ENCODE measurements around the gene MAPT.

The MAPT gene

DNA sequence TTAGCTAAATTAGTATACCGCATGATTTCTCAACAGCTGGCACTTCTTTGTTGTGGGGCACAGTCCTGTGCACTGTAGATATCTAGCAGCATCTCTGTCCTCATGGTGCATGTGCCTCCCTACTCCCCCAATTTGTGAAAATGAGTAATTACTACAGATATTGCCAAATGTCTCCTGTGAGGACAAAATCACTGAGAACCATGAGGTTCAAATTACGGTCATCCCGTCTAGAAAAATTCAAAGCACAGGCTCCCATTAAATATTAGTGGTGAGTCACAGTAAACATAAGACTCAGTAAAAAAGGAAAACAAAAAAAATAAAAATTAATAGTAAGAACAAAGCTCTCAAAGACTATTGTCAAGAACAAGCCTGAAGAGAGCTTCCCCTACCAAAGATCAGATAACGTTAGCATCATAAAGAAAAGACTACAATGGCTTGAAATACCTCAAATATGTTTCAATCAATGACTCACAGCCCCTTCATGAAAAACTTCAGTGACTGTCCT lies 162.5 kb downstream of the MAPT start:
- peaks cover 4% of the 10 kb centered on the region; the same call in 1 of the 2 replicates for H3K36me3 ChIP-seq (replicated peaks; ENCODE audit: insufficient read depth, low read length)
- 0 out of 2 replicates have a peak, but pooled peaks cover 4% of the 10 kb centered on the region for H3F3A ChIP-seq (ENCODE audit: insufficient read depth, low read length)
- no peaks in the 10 kb centered on the region for H3K4me1 ChIP-seq (ENCODE audit: low read length)
- H2AFZ ChIP-seq (ENCODE audit: low read length): no peak overlapping the region
- H3K9me2 ChIP-seq (replicated peaks; ENCODE audit: insufficient read depth, low read length): no peaks in the 10 kb centered on the region
- H3K27ac ChIP-seq (ENCODE audit: low read length): no peak overlapping the region
- no peaks in the 10 kb centered on the region for H4K20me1 ChIP-seq (ENCODE audit: insufficient read depth, low read length)
- H3K9me3 ChIP-seq (replicated peaks; ENCODE audit: insufficient read depth, low read length): no peaks in the 10 kb centered on the region
- H3K4me3 ChIP-seq (ENCODE audit: low read length): no peak overlapping the region
- peaks cover 20% of the 10 kb centered on the region for H3K79me2 ChIP-seq (ENCODE audit: low read length)
- H3K9ac ChIP-seq (ENCODE audit: low read length): no peak overlapping the region
- TF ChIP-seq EZH2phosphoT487 (IDR thresholded peaks at IDR 0.05; ENCODE audit: low read length) (no peak), EZH2 (optimal IDR thresholded peaks at IDR 0.05; ENCODE audit: low read depth, low read length) (no peak)
- TF ChIP-seq, protein P1, sequence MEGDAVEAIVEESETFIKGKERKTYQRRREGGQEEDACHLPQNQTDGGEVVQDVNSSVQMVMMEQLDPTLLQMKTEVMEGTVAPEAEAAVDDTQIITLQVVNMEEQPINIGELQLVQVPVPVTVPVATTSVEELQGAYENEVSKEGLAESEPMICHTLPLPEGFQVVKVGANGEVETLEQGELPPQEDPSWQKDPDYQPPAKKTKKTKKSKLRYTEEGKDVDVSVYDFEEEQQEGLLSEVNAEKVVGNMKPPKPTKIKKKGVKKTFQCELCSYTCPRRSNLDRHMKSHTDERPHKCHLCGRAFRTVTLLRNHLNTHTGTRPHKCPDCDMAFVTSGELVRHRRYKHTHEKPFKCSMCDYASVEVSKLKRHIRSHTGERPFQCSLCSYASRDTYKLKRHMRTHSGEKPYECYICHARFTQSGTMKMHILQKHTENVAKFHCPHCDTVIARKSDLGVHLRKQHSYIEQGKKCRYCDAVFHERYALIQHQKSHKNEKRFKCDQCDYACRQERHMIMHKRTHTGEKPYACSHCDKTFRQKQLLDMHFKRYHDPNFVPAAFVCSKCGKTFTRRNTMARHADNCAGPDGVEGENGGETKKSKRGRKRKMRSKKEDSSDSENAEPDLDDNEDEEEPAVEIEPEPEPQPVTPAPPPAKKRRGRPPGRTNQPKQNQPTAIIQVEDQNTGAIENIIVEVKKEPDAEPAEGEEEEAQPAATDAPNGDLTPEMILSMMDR (IDR thresholded peaks at IDR 0.05; ENCODE audit: low read length): no peak
- DNase-seq: no peak
- H3K4me2 ChIP-seq (ENCODE audit: low read depth, low read length): no peak overlapping the region
- no peaks in the 10 kb centered on the region for H3K27me3 ChIP-seq (replicated peaks; ENCODE audit: insufficient read depth, low read length)

DNA sequence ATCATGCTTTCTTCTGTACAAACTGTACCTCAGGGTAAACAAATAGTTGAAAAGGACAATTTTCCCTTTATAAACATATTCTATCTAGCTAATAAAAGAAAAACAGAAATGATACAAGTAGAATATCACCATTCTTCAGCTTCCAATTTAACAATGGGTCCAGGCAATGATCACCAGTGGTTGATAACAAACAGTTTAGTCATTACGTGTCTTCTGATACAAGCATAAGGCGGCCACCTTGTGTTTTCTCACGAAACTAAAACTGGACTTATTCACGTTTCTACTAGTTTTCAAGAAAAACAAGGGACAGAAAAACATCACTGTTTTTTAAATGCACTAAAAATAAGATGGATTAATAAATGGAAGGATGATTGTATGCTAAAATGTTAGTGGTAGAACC lies 163.0 kb downstream of the MAPT start:
- H3K9ac ChIP-seq (ENCODE audit: low read length): no peak overlapping the region
- H3K36me3 ChIP-seq (replicated peaks; ENCODE audit: insufficient read depth, low read length): peaks cover 4% of the 10 kb centered on the region; the same call in 1 of the 2 replicates
- no peaks in the 10 kb centered on the region for H3K4me1 ChIP-seq (ENCODE audit: low read length)
- DNase-seq: no peak
- peaks cover 20% of the 10 kb centered on the region for H3K79me2 ChIP-seq (ENCODE audit: low read length)
- H3K4me3 ChIP-seq (ENCODE audit: low read length): no peak overlapping the region
- no peak overlapping the region for H2AFZ ChIP-seq (ENCODE audit: low read length)
- H4K20me1 ChIP-seq (ENCODE audit: insufficient read depth, low read length): no peaks in the 10 kb centered on the region
- TF ChIP-seq, protein P1 (IDR thresholded peaks at IDR 0.05; ENCODE audit: low read length): no peak
- TF ChIP-seq EZH2phosphoT487 (IDR thresholded peaks at IDR 0.05; ENCODE audit: low read length) (no peak), EZH2 (optimal IDR thresholded peaks at IDR 0.05; ENCODE audit: low read depth, low read length) (no peak)
- no peaks in the 10 kb centered on the region for H3K27me3 ChIP-seq (replicated peaks; ENCODE audit: insufficient read depth, low read length)
- H3K9me3 ChIP-seq (replicated peaks; ENCODE audit: insufficient read depth, low read length): no peaks in the 10 kb centered on the region
- no peak overlapping the region for H3K4me2 ChIP-seq (ENCODE audit: low read depth, low read length)
- H3F3A ChIP-seq (ENCODE audit: insufficient read depth, low read length): 0 out of 2 replicates have a peak, but pooled peaks cover 4% of the 10 kb centered on the region
- H3K9me2 ChIP-seq (replicated peaks; ENCODE audit: insufficient read depth, low read length): no peaks in the 10 kb centered on the region
- H3K27ac ChIP-seq (ENCODE audit: low read length): no peak overlapping the region

DNA sequence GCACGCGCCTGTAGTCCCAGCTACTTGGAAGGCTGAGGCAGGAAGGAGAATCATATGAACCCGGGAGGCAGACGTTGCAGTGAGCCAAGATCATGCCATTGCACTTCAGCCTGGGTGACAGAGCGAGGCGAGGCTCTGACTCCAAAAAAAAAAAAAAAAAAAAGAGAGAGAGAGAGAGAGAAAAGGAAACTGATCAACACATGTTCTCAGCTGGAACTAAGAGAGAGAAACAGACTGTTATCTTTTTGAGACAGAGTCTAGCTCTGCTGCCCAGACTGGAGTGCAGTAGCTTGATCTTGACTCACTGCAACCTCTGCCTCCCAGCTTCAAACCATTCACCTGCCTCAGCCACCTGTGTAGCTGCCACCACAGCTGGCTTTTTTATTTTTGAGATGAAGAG lies 165.1 kb downstream of the MAPT start:
- Histone ChIP-seq H3K27me3 (replicated peaks; ENCODE audit: insufficient read depth, low read length) (no peaks in the 10 kb centered on the region), H3K9me2 (replicated peaks; ENCODE audit: insufficient read depth, low read length) (no peaks in the 10 kb centered on the region), H3K4me1 (ENCODE audit: low read length) (no peaks in the 10 kb centered on the region), H3K4me3 (ENCODE audit: low read length) (no peak overlapping the region), H2AFZ (ENCODE audit: low read length) (no peak overlapping the region), H3K27ac (ENCODE audit: low read length) (no peak overlapping the region), H3K79me2 (ENCODE audit: low read length) (peaks cover 20% of the 10 kb centered on the region), H3K4me2 (ENCODE audit: low read depth, low read length) (no peak overlapping the region), H3K9me3 (replicated peaks; ENCODE audit: insufficient read depth, low read length) (no peaks in the 10 kb centered on the region), H3F3A (ENCODE audit: insufficient read depth, low read length) (0 out of 2 replicates have a peak, but pooled peaks cover 4% of the 10 kb centered on the region), H3K9ac (ENCODE audit: low read length) (no peak overlapping the region), H4K20me1 (ENCODE audit: insufficient read depth, low read length) (no peaks in the 10 kb centered on the region), H3K36me3 (replicated peaks; ENCODE audit: insufficient read depth, low read length) (peaks cover 4% of the 10 kb centered on the region; the same call in 1 of the 2 replicates)
- no peak for TF ChIP-seq EZH2phosphoT487 (IDR thresholded peaks at IDR 0.05; ENCODE audit: low read length)
- TF ChIP-seq EZH2 (optimal IDR thresholded peaks at IDR 0.05; ENCODE audit: low read depth, low read length): no peak
- TF ChIP-seq, protein P1 (IDR thresholded peaks at IDR 0.05; ENCODE audit: low read length): no peak
- no peak for DNase-seq
